Brain microvascular endothelial cell (primary cell): Measurements from ENCODE around the gene SMLR1.

Experiments
- DNase-seq: peaks from one replicate; pipeline ENCODE4 v3.0.0-alpha.2; 2020
- H3K27ac ChIP-seq: fragments of 250-450 bp; sonication (Bioruptor Pico); 2 replicates; pipeline ENCODE4 v1.5.1; 2020; ENCODE audit warnings: mild to moderate bottlenecking, moderate library complexity
- H3K27me3 ChIP-seq: fragments of 250-450 bp; sonication (Bioruptor Pico); replicated peaks from 2 replicates; pipeline ENCODE4 v1.5.1; 2020; ENCODE audit warnings: mild to moderate bottlenecking
- H3K36me3 ChIP-seq: fragments of 250-450 bp; sonication (Bioruptor Pico); replicated peaks from 2 replicates; pipeline ENCODE4 v1.5.1; 2020; ENCODE audit warnings: mild to moderate bottlenecking
- H3K4me3 ChIP-seq: 2 replicates; pipeline ENCODE4 v1.5.1; 2011; ENCODE audit warnings: low read depth, mild to moderate bottlenecking, control low read depth, low read length, moderate library complexity
- in situ Hi-C: cut with HindIII; loops from 2 replicates; pipeline ENCODE4 v1.10.0; 2017; ENCODE audit warnings: low sequenced_read_pairs, low pct_ligation_motif_present
- TF ChIP-seq, protein P1 (sequence below): IDR thresholded peaks from 2 replicates; pipeline ENCODE4 v1.5.1; 2011; ENCODE audit warnings: low read depth, mild to moderate bottlenecking, moderate library complexity, low read length, control low read depth, inconsistent platforms; ENCODE audit errors: missing control alignments

Gene SMLR1

GRCh38 chr6:130858498-130859160 is 31.4 kb downstream of the SMLR1 start:
- H3K27me3 ChIP-seq, result no peaks in the 10 kb centered on the region
- H3K27ac ChIP-seq, result no peak overlapping the region
- no peak for DNase-seq
- in situ Hi-C loops, result no loop called here
- H3K36me3 ChIP-seq, result peaks cover 8% of the 10 kb centered on the region
- TF ChIP-seq, protein P1, sequence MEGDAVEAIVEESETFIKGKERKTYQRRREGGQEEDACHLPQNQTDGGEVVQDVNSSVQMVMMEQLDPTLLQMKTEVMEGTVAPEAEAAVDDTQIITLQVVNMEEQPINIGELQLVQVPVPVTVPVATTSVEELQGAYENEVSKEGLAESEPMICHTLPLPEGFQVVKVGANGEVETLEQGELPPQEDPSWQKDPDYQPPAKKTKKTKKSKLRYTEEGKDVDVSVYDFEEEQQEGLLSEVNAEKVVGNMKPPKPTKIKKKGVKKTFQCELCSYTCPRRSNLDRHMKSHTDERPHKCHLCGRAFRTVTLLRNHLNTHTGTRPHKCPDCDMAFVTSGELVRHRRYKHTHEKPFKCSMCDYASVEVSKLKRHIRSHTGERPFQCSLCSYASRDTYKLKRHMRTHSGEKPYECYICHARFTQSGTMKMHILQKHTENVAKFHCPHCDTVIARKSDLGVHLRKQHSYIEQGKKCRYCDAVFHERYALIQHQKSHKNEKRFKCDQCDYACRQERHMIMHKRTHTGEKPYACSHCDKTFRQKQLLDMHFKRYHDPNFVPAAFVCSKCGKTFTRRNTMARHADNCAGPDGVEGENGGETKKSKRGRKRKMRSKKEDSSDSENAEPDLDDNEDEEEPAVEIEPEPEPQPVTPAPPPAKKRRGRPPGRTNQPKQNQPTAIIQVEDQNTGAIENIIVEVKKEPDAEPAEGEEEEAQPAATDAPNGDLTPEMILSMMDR, result no peak
- no peak overlapping the region for H3K4me3 ChIP-seq

DNA sequence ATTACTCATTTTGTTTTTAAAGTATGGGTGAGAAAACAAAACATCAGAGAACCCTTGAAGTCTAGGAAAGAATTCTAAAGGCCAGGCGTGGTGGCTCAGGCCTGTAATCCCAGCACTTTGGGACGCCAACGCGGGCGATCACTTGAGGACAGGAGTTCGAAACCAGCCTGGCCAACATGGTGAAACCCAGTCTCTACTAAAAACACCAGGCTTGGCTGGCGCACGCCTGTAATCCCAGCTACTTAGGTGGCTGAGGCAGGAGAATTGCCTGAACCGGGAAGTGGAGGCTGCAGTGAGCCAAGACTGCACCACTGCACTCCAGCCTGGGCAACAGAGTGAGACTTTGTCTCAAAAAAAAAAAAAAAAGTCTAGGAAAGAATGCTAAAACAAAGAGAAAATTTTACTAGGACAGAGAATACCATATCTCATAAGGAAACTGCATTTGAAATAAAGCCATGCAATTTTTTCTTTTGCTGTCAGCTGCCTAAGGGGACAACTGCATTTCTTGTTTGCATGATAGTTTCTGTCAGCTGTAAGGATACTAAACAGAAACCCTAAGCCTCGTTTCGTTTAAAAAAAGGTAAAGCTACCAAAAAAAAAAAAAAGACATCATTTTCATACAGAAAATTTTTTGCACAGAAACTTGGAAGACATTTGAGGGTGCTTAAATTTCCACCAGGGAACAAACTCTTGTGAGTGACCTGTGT is 32.1 kb downstream of the SMLR1 start:
- in situ Hi-C loops, result no loop called here
- TF ChIP-seq, protein P1, result no peak
- Histone ChIP-seq H3K4me3 (no peak overlapping the region), H3K27me3 (no peaks in the 10 kb centered on the region), H3K36me3 (peaks cover 8% of the 10 kb centered on the region), H3K27ac (no peak overlapping the region)
- no peak for DNase-seq

GRCh38 chr6:130862370-130862769 is 35.2 kb downstream of the SMLR1 start:
- in situ Hi-C loops, result no loop called here
- TF ChIP-seq, protein P1, result no peak

GRCh38 chr6:130863415-130864230 is 36.4 kb downstream of the SMLR1 start:
- Histone ChIP-seq H3K36me3 (peaks cover 8% of the 10 kb centered on the region), H3K4me3 (no peak overlapping the region), H3K27ac (no peak overlapping the region), H3K27me3 (no peaks in the 10 kb centered on the region)
- in situ Hi-C loops, result no loop called here
- TF ChIP-seq, protein P1, result no peak
- DNase-seq, result no peak

More at GRCh38 chr6:130862370-130862769, 35.2 kb downstream of the SMLR1 start:
- H3K36me3 ChIP-seq, result peaks cover 8% of the 10 kb centered on the region
- no peak overlapping the region for H3K27ac ChIP-seq
- no peak overlapping the region for H3K4me3 ChIP-seq
- no peak for DNase-seq
- H3K27me3 ChIP-seq, result no peaks in the 10 kb centered on the region

DNA sequence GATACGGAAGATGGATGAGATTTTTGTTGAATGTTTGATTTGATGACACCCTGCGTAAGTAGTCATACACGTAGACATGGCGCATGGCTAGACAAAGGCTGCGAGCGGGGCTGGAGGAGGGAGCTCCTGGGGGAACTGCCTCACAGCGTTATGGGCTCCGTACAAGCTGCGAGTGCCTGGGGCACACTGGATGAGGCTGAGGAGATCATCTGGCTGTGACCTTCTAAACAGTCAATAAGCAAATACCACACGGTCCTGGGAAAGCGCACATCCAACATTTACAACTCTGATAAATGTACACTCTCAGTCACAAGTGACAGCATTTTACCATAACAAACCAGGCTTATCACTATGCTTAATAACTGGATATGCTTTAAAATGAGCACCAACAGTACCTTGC is 37.1 kb downstream of the SMLR1 start:
- Histone ChIP-seq H3K27me3 (no peaks in the 10 kb centered on the region), H3K36me3 (peaks cover 8% of the 10 kb centered on the region), H3K27ac (no peak overlapping the region), H3K4me3 (no peak overlapping the region)
- no peak for DNase-seq
- in situ Hi-C loops, result no loop called here
- TF ChIP-seq, protein P1, result no peak
